K562 (cell line): Measurements from ENCODE around the gene DHX29. TPM values are rescaled to one million over a fixed set of nuclear protein-coding genes. Genes with fewer than 3 reads are reported as not detected.

Experiments
- DMBX1 ChIP-seq: fragments of 250-450 bp; sonication (Bioruptor Pico); IDR thresholded peaks from 2 replicates; pipeline ENCODE4 v1.8.0; 2022; ENCODE audit warnings: inconsistent platforms, mild to moderate bottlenecking, moderate library complexity, borderline replicate concordance
- FOXJ3 ChIP-seq: sonication (generic); formaldehyde crosslinking; IDR thresholded peaks from 2 replicates; pipeline ENCODE4 v1.4.0; 2020; ENCODE audit warnings: mild to moderate bottlenecking, missing genetic modification reagents
- HINFP ChIP-seq: fragments of 450-650 bp; conservative IDR thresholded peaks from 2 replicates; pipeline ENCODE4 v1.6.1; 2016; ENCODE audit warnings: missing genetic modification characterization, low read depth, mild to moderate bottlenecking, control low read depth, missing compliant biosample characterization
- ILF3 ChIP-seq: fragments of 450-650 bp; IDR thresholded peaks from 2 replicates; pipeline ENCODE4 v1.6.1; 2018; ENCODE audit warnings: antibody characterized with exemption, mild to moderate bottlenecking, moderate library complexity, borderline replicate concordance
- L3MBTL2 ChIP-seq: fragments of 450-650 bp; IDR thresholded peaks from 2 replicates; pipeline ENCODE4 v1.6.1; 2016; ENCODE audit warnings: mild to moderate bottlenecking, moderate library complexity
- NR2C2 ChIP-seq, 2 experiments: fragments of 200-800 bp in 1 of 2; sonication (Bioruptor generic) in 1 of 2; sonication (generic) in 1 of 2; formaldehyde crosslinking in 1 of 2; IDR thresholded peaks; 2 replicates each; pipeline versions ENCODE4 v1.6.1 to v1.8.0; 2016 to 2022; ENCODE audit warnings: mild to moderate bottlenecking in 1 of 2, missing compliant biosample characterization in 1 of 2, missing genetic modification characterization in 1 of 2, missing genetic modification reagents in 1 of 2
- PHB2 ChIP-seq: fragments of 450-650 bp; IDR thresholded peaks from 2 replicates; pipeline ENCODE4 v1.6.1; 2017; ENCODE audit warnings: low read depth
- PREB ChIP-seq: sonication (generic); formaldehyde crosslinking; IDR thresholded peaks from 2 replicates; pipeline ENCODE4 v1.8.1; 2023; ENCODE audit warnings: mild to moderate bottlenecking, missing genetic modification reagents
- SOX6 ChIP-seq: fragments of 450-650 bp; IDR thresholded peaks from 2 replicates; pipeline ENCODE4 v1.6.1; 2014; ENCODE audit warnings: mild to moderate bottlenecking
- TGIF2 ChIP-seq: sonication (generic); formaldehyde crosslinking; IDR thresholded peaks from 2 replicates; pipeline ENCODE4 v1.8.1; 2022; ENCODE audit warnings: mild to moderate bottlenecking, missing genetic modification reagents, moderate library complexity
- ZNF639 ChIP-seq, 2 experiments: fragments of 200-800 bp in 1 of 2; sonication (Bioruptor generic) in 1 of 2; sonication (generic) in 1 of 2; formaldehyde crosslinking in 1 of 2; IDR thresholded peaks in 1 of 2; conservative IDR thresholded peaks in 1 of 2; 2 replicates each; pipeline versions ENCODE4 v1.5.0 to v1.6.1; 2016 to 2020; ENCODE audit warnings: missing compliant biosample characterization in 1 of 2, missing genetic modification characterization in 1 of 2, missing genetic modification reagents in 1 of 2
- ZNF76 ChIP-seq: fragments of 250-450 bp; sonication (Bioruptor Pico); IDR thresholded peaks from 2 replicates; pipeline ENCODE4 v1.4.0; 2020; ENCODE audit warnings: mild to moderate bottlenecking, moderate library complexity, borderline replicate concordance
- polyA plus RNA-seq, 8 experiments: library from polyadenylated mRNA; depleted of rRNA in 4 of 8; stranded (reverse) in 5 of 8; unstranded in 3 of 8; fragments of >200 nt; fragmentation: Nextera tagmentation in 2 of 8; fragmentation: Illumina TruSeq in 1 of 8; extraction: Ambion mirVana in 2 of 8; extraction: Trizol in 1 of 8; gene quantifications; 2 replicates each; pipeline versions ENCODE4 v1.2.1 to v1.2.3, GENCODE V29; 2011 to 2014; ENCODE audit warnings: inconsistent platforms in 1 of 8, missing spikeins in 1 of 8
- total RNA-seq, 7 experiments: library from RNA; depleted of rRNA in 6 of 7; stranded (reverse); fragments of >200 nt in 6 of 7; fragmentation: Illumina TruSeq in 2 of 7; extraction: Trizol in 2 of 7; gene quantifications; 2 replicates each; pipeline versions ENCODE4 v1.2.1 to v1.2.3, GENCODE V29; 2011 to 2021; ENCODE audit warnings: low replicate concordance in 1 of 7

DHX29 gene
- total and polyA plus RNA-seq, 9 of the 15 experiments (the other 6 are each of a cell fraction or from before 2014, with no cell fraction given) = 7.5 to 42.1 (median 25.0) TPM

GRCh38 chr5:55307383-55308253 is at the start of gene DHX29, which contains the start of gene MTREX (continued):
- TF ChIP-seq HINFP (tag) (no peak), ZNF639 (CRISPR knock-in tag; conservative IDR thresholded peaks at IDR 0.05 in 1 of 2, IDR thresholded peaks at IDR 0.05 in 1 of 2) (peak in 1 of 2 experiments; percentile 83; a peak in 2 of 4 replicates), ILF3 (no peak), PREB (0 out of 2 replicates have a peak, but pooled peaks have one; percentile 79), DMBX1 (peak; percentile 68; the same call in 1 of the 2 replicates), TGIF2 (CRISPR knock-in tag) (no peak), SOX6 (peak; percentile 35; the same call in 1 of the 2 replicates), PHB2 (peak; percentile 60; the same call in 1 of the 2 replicates), L3MBTL2 (peak; percentile 97), ZNF76 (CRISPR knock-in tag) (no peak), NR2C2 (CRISPR knock-in tag; IDR thresholded peaks at IDR 0.05) (peak; percentile 20; the same call in 1 of the 2 replicates), NR2C2 (tag; IDR thresholded peaks at IDR 0.05) (peak; percentile 54; the same call in 1 of the 2 replicates), FOXJ3 (CRISPR knock-in tag) (no peak)
